ENCODE measurements around the gene NUP88. TPM values are rescaled to one million over a fixed set of nuclear protein-coding genes. Genes with fewer than 3 reads are reported as not detected.

Gene NUP88
- total RNA-seq, 1 experiment from 2014 or later, result 50.5 TPM

DNA sequence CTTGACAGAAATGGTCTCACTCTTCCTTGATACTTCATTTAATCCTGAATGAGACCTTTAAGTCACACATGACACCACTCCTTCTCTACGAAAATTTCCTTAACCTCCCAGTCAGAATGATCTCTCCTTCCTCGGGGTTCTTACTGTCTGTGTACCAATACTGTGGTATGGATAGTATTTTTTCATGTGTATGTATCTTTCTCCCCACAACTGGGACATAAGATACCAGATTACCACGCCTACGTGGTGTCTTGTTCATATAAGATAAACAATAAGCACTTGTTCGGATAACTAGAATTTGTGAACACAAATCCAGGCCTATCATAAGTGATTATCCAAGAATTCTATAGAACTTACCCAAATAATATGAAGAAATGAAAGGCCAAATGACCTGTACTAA lies 11.3 kb downstream of the NUP88 start:
- Histone ChIP-seq H3K36me3 (ENCODE audit: control insufficient read depth, insufficient read depth, low read length) (peaks cover 59% of the 10 kb centered on the region), H3K27me3 (ENCODE audit: control insufficient read depth, insufficient read depth, low read length) (no peaks in the 10 kb centered on the region), H3K4me1 (ENCODE audit: control insufficient read depth, insufficient read depth, low read length) (peaks cover 3% of the 10 kb centered on the region; the same call in 1 of the 2 replicates), H3K9me3 (ENCODE audit: control insufficient read depth, insufficient read depth, low read depth, low read length) (no peaks in the 10 kb centered on the region), H3K27ac (ENCODE audit: low read length) (no peak overlapping the region), H3K4me3 (ENCODE audit: low read depth in 2 of 2, low read length in 2 of 2) (no peak overlapping the region)
- TF ChIP-seq SIN3A (IDR thresholded peaks at IDR 0.05; ENCODE audit: borderline replicate concordance, insufficient read depth, low read depth, low read length) (no peak), POLR2AphosphoS5 (IDR thresholded peaks at IDR 0.05; ENCODE audit: low read depth, low read length) (no peak), TCF7L2 (IDR thresholded peaks at IDR 0.05; ENCODE audit: low read depth, low read length) (no peak)
- TF ChIP-seq, protein P1, sequence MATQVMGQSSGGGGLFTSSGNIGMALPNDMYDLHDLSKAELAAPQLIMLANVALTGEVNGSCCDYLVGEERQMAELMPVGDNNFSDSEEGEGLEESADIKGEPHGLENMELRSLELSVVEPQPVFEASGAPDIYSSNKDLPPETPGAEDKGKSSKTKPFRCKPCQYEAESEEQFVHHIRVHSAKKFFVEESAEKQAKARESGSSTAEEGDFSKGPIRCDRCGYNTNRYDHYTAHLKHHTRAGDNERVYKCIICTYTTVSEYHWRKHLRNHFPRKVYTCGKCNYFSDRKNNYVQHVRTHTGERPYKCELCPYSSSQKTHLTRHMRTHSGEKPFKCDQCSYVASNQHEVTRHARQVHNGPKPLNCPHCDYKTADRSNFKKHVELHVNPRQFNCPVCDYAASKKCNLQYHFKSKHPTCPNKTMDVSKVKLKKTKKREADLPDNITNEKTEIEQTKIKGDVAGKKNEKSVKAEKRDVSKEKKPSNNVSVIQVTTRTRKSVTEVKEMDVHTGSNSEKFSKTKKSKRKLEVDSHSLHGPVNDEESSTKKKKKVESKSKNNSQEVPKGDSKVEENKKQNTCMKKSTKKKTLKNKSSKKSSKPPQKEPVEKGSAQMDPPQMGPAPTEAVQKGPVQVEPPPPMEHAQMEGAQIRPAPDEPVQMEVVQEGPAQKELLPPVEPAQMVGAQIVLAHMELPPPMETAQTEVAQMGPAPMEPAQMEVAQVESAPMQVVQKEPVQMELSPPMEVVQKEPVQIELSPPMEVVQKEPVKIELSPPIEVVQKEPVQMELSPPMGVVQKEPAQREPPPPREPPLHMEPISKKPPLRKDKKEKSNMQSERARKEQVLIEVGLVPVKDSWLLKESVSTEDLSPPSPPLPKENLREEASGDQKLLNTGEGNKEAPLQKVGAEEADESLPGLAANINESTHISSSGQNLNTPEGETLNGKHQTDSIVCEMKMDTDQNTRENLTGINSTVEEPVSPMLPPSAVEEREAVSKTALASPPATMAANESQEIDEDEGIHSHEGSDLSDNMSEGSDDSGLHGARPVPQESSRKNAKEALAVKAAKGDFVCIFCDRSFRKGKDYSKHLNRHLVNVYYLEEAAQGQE (IDR thresholded peaks at IDR 0.05; ENCODE audit: insufficient read depth in 1 of 2, low read depth in 2 of 2, low read length in 1 of 2), result no peak
- TF ChIP-seq, protein P2, sequence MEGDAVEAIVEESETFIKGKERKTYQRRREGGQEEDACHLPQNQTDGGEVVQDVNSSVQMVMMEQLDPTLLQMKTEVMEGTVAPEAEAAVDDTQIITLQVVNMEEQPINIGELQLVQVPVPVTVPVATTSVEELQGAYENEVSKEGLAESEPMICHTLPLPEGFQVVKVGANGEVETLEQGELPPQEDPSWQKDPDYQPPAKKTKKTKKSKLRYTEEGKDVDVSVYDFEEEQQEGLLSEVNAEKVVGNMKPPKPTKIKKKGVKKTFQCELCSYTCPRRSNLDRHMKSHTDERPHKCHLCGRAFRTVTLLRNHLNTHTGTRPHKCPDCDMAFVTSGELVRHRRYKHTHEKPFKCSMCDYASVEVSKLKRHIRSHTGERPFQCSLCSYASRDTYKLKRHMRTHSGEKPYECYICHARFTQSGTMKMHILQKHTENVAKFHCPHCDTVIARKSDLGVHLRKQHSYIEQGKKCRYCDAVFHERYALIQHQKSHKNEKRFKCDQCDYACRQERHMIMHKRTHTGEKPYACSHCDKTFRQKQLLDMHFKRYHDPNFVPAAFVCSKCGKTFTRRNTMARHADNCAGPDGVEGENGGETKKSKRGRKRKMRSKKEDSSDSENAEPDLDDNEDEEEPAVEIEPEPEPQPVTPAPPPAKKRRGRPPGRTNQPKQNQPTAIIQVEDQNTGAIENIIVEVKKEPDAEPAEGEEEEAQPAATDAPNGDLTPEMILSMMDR (IDR thresholded peaks at IDR 0.05), result no peak
- in situ Hi-C loops (cut with HindIII; ENCODE audit: low pct_unique_long_range_greater_than_20kb, low sequenced_read_pairs), result no loop called here
- no peak for DNase-seq (ENCODE audit: low read depth, low spot score)
- no peak for ATAC-seq
- POLR2A ChIA-PET, result no interaction called here
- CTCF ChIA-PET, result no interaction called here
- BruUV-seq (replicated peaks), result no TSS peak
- intact Hi-C loops (cut with micrococcal nuclease; ENCODE audit: unreplicated experiment), result no loop called here

GRCh38 chr17:5405400-5405799 lies 14.1 kb downstream of the NUP88 start:
- no peak for DNase-seq (ENCODE audit: low read depth, low spot score)
- peaks cover 54% of the 10 kb centered on the region for H3K36me3 ChIP-seq (ENCODE audit: control insufficient read depth, insufficient read depth, low read length)
- H3K27ac ChIP-seq (ENCODE audit: low read length), result no peak overlapping the region
- in situ Hi-C loops (cut with HindIII; ENCODE audit: low pct_unique_long_range_greater_than_20kb, low sequenced_read_pairs) (no loop called here), intact Hi-C loops (cut with micrococcal nuclease; ENCODE audit: unreplicated experiment) (no loop called here)
- no peak overlapping the region for H3K4me3 ChIP-seq (ENCODE audit: low read depth in 2 of 2, low read length in 2 of 2)
- H3K27me3 ChIP-seq (ENCODE audit: control insufficient read depth, insufficient read depth, low read length), result no peaks in the 10 kb centered on the region
- no peak for ATAC-seq
- no TSS peak for BruUV-seq (replicated peaks)
- ChIA-PET POLR2A (no interaction called here), CTCF (no interaction called here)
- TF ChIP-seq SIN3A (IDR thresholded peaks at IDR 0.05; ENCODE audit: borderline replicate concordance, insufficient read depth, low read depth, low read length) (no peak), POLR2AphosphoS5 (IDR thresholded peaks at IDR 0.05; ENCODE audit: low read depth, low read length) (no peak), TCF7L2 (IDR thresholded peaks at IDR 0.05; ENCODE audit: low read depth, low read length) (no peak)
- TF ChIP-seq, protein P2 (IDR thresholded peaks at IDR 0.05), result no peak
- TF ChIP-seq, protein P1 (IDR thresholded peaks at IDR 0.05; ENCODE audit: insufficient read depth in 1 of 2, low read depth in 2 of 2, low read length in 1 of 2), result no peak
- H3K9me3 ChIP-seq (ENCODE audit: control insufficient read depth, insufficient read depth, low read depth, low read length), result no peaks in the 10 kb centered on the region
- no peaks in the 10 kb centered on the region for H3K4me1 ChIP-seq (ENCODE audit: control insufficient read depth, insufficient read depth, low read length)

All from Panc1 (cell line).